ENCODE results near the gene OR5A1.

The OR5A1 gene

GRCh38 chr11:59416613-59417012, 19.7 kb upstream of the OR5A1 start:
- TF ChIP-seq ZFX (IDR thresholded peaks at IDR 0.05) = no peak
- no peak for TF ChIP-seq CTCF (conservative IDR thresholded peaks at IDR 0.05)
- H3K27ac ChIP-seq = no peak overlapping the region

- TF ChIP-seq ZFX (IDR thresholded peaks at IDR 0.05) (no peak), CTCF (conservative IDR thresholded peaks at IDR 0.05) (no peak)
Observed at GRCh38 chr11:59417023-59417422, 19.2 kb upstream of the OR5A1 start.

GRCh38 chr11:59418156-59418555, 18.1 kb upstream of the OR5A1 start:
- H3K27ac ChIP-seq = no peak overlapping the region
- TF ChIP-seq CTCF (conservative IDR thresholded peaks at IDR 0.05) (no peak), ZFX (IDR thresholded peaks at IDR 0.05) (no peak)

More at GRCh38 chr11:59417023-59417422, 19.2 kb upstream of the OR5A1 start:
- no peak overlapping the region for H3K27ac ChIP-seq

- TF ChIP-seq CTCF (conservative IDR thresholded peaks at IDR 0.05) (no peak), ZFX (IDR thresholded peaks at IDR 0.05) (no peak)
- no peak overlapping the region for H3K27ac ChIP-seq
Observed at GRCh38 chr11:59423835-59424234, 12.4 kb upstream of the OR5A1 start.

- no peak for TF ChIP-seq ZFX (IDR thresholded peaks at IDR 0.05)
- no peak for TF ChIP-seq CTCF (conservative IDR thresholded peaks at IDR 0.05)
- no peak overlapping the region for H3K27ac ChIP-seq
Observed at GRCh38 chr11:59425131-59425530, 11.1 kb upstream of the OR5A1 start.

- no peak within 1 kb of the TSS for H3K27ac ChIP-seq
- no peak for TF ChIP-seq ZFX (IDR thresholded peaks at IDR 0.05)
- TF ChIP-seq CTCF (conservative IDR thresholded peaks at IDR 0.05) = no peak
Observed at GRCh38 chr11:59426361-59427067, 9.8 kb upstream of the OR5A1 start, which contains the start of gene OR5A2. Gene OR5A2 (minus strand): TSS chr11:59426413. CDS start chr11:59422953, 3,460 bp downstream.

- no peak overlapping the region for H3K27ac ChIP-seq
- TF ChIP-seq CTCF (conservative IDR thresholded peaks at IDR 0.05) = no peak
- TF ChIP-seq ZFX (IDR thresholded peaks at IDR 0.05) = no peak
Observed at GRCh38 chr11:59427068-59427382, 9.2 kb upstream of the OR5A1 start.

All from C4-2B (cell line).